HG02852 (cell line): ENCODE measurements around the gene RREB1.

Experiments
- ATAC-seq: cut with Tn5 transposase; IDR thresholded peaks from one replicate; pipeline ENCODE4 v1.9.1; 2021; ENCODE audit warnings: mild to moderate bottlenecking, moderate library complexity; ENCODE audit not compliant: unreplicated experiment

RREB1 gene

GRCh38 chr6:7282097-7282906 is 174.5 kb downstream of the RREB1 start:
- ATAC-seq = no peak

- ATAC-seq = no peak
Observed at GRCh38 chr6:7283676-7284075, 175.9 kb downstream of the RREB1 start.

- no peak for ATAC-seq
Observed at GRCh38 chr6:7285416-7285815, 177.7 kb downstream of the RREB1 start.

- ATAC-seq = no peak
Observed at GRCh38 chr6:7290079-7290478, 182.3 kb downstream of the RREB1 start.

DNA sequence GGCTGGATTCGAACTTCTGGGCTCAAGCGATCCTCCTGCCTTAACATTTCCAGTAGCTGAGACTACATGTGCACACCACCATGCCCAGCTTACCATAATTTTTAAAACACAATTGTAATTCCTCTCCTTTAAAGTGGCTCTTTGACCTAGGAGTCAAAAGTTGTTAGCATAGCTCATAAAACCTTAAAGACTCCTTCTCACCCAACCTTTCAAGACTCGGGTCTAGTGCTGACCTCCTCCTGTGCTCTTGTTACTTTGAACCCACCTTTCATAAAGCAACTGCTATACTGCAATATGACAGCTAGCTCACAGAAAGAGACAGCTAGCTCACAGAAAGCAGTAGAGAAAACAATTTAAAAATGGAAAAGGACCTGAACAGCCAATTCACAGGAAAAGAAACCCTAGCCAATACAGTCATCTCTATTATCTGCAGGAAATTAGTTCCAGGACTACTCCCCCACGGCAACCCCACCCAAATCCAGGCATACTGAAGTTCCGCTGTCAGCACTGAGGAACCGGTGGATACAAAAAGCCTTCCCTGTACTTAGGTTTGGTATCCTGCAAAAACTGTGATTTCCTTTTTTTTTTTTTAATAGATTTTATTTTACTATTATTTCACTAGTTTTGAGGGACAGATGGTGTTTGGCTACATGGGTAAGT is 185.0 kb downstream of the RREB1 start:
- no peak for ATAC-seq

GRCh38 chr6:7295916-7296315 is 188.2 kb downstream of the RREB1 start:
- no peak for ATAC-seq

GRCh38 chr6:7296602-7297001 is 188.8 kb downstream of the RREB1 start:
- ATAC-seq = no peak

- ATAC-seq = no peak
Observed at GRCh38 chr6:7298113-7298512, 190.4 kb downstream of the RREB1 start.

GRCh38 chr6:7300926-7301325 is 193.2 kb downstream of the RREB1 start:
- ATAC-seq = no peak
